ENCODE data around the gene CHN1.

The CHN1 gene

DNA sequence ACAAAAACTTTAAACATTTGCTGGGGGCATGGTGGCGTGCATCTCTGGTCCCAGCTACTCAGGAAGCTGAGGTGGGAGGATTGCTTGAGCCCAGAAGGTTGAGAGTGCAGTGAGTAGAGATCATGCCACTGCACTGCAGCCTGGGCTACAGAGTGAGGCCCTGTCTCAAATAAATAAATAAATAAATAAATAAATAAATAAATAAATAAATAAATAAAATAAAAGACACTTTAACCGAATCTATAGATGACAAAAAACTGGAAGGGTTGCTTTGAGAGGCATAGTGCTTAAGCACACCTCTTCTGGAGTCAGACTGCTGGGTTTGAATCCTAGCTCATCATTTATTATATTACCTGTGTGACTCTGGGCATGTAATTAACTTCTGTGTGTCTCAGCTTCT is 21.2 kb upstream of the CHN1 start:
- no peak overlapping the region for H3K4me3 ChIP-seq (ENCODE audit: low read length)
- no peaks in the 10 kb centered on the region for H3K36me3 ChIP-seq (ENCODE audit: control insufficient read depth, insufficient read depth, low read length)
- no peaks in the 10 kb centered on the region for H3K27me3 ChIP-seq (ENCODE audit: control insufficient read depth, insufficient read depth, low read length)
- H3K9ac ChIP-seq (ENCODE audit: low read length) = no peak overlapping the region
- H3K27ac ChIP-seq (ENCODE audit: low read depth, low read length) = no peak overlapping the region
- H3K4me1 ChIP-seq (ENCODE audit: control insufficient read depth, insufficient read depth, low read length) = no peaks in the 10 kb centered on the region

DNA sequence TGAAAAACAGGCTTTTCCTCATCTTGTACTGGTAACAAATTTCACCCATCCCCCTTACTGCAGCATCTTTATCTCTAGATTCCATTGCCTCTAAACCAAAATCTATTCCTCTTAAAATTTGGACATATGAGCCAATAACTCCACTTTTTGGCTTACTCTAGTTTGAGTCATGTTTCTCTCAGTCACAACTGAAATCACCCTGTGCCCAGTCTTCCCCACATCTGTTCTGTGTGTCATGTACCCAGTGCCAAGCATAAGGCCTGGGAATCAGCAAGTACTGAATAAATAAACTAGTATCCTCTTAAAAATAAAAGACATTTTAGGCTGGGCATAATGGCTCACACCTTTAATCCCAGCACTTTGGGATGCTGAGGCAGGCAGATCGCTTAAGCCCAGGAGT is 20.8 kb upstream of the CHN1 start:
- H3K36me3 ChIP-seq (ENCODE audit: control insufficient read depth, insufficient read depth, low read length) = no peaks in the 10 kb centered on the region
- H3K4me1 ChIP-seq (ENCODE audit: control insufficient read depth, insufficient read depth, low read length) = no peaks in the 10 kb centered on the region
- H3K27me3 ChIP-seq (ENCODE audit: control insufficient read depth, insufficient read depth, low read length) = no peaks in the 10 kb centered on the region
- no peak overlapping the region for H3K4me3 ChIP-seq (ENCODE audit: low read length)
- H3K9ac ChIP-seq (ENCODE audit: low read length) = no peak overlapping the region
- H3K27ac ChIP-seq (ENCODE audit: low read depth, low read length) = no peak overlapping the region

DNA sequence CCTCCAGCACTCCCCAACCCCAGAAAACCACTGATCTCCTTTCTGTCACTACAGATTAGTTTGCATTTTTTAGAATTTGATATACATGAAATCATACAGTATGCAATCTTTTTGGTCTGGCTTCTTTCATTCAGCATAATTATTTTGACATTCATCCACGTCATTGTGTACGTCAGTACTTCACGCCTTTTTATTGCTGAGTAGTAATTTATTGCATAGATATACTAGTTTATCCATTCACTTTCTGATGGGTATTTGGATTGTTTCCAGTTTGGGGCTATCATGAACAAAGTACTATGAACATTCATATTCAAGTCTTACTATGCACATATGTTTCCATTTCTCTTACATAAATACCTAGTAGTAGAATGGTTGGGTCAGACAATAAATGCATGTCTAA is 20.1 kb upstream of the CHN1 start:
- no peak overlapping the region for H3K27ac ChIP-seq (ENCODE audit: low read depth, low read length)
- H3K9ac ChIP-seq (ENCODE audit: low read length) = no peak overlapping the region
- no peaks in the 10 kb centered on the region for H3K36me3 ChIP-seq (ENCODE audit: control insufficient read depth, insufficient read depth, low read length)
- H3K4me3 ChIP-seq (ENCODE audit: low read length) = no peak overlapping the region
- H3K4me1 ChIP-seq (ENCODE audit: control insufficient read depth, insufficient read depth, low read length) = no peaks in the 10 kb centered on the region
- no peaks in the 10 kb centered on the region for H3K27me3 ChIP-seq (ENCODE audit: control insufficient read depth, insufficient read depth, low read length)

GRCh38 chr2:175022923-175023322 is 17.7 kb upstream of the CHN1 start:
- Histone ChIP-seq H3K9ac (ENCODE audit: low read length) (no peak overlapping the region), H3K27me3 (ENCODE audit: control insufficient read depth, insufficient read depth, low read length) (no peaks in the 10 kb centered on the region), H3K27ac (ENCODE audit: low read depth, low read length) (no peak overlapping the region), H3K4me3 (ENCODE audit: low read length) (no peak overlapping the region), H3K4me1 (ENCODE audit: control insufficient read depth, insufficient read depth, low read length) (no peaks in the 10 kb centered on the region), H3K36me3 (ENCODE audit: control insufficient read depth, insufficient read depth, low read length) (no peaks in the 10 kb centered on the region)

DNA sequence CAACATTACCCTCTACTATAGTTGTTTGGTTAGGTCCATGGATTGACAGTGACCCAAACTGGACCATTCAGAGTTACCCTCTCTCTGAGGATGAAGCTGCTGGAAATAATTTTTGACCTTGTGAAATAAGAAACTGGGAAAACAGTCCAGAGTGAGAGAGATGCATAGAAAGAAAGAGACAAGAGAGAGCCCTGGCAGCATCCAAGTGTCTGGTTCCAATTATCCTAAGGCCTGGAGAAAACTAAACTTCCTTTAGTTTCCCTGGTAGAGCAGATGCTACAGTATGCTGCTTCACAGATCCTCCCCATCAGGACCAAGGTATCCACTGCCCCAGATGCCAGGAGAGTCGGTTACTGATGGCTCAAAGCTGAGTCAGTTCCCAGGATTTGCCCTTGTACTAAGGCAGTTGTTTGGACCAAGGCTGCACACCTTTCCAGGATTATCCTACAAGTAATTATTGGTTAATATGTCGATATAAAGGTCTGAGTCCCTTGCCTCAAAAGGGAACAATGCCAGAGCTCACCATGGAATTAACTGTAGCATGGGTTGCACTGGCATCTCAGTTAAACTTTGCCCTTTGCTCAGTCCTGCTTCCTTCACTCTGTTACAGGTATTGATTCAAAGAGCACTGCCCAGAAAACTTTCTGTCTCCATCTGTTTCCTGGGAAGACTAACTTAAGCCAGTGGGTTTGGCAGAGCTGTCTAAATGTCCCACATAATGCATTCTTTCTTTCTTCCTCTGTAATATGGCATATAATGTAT is 14.6 kb upstream of the CHN1 start:
- Histone ChIP-seq H3K36me3 (ENCODE audit: control insufficient read depth, insufficient read depth, low read length) (no peaks in the 10 kb centered on the region), H3K9ac (ENCODE audit: low read length) (no peak overlapping the region), H3K4me3 (ENCODE audit: low read length) (no peak overlapping the region), H3K27me3 (ENCODE audit: control insufficient read depth, insufficient read depth, low read length) (no peaks in the 10 kb centered on the region), H3K4me1 (ENCODE audit: control insufficient read depth, insufficient read depth, low read length) (no peaks in the 10 kb centered on the region), H3K27ac (ENCODE audit: low read depth, low read length) (no peak overlapping the region)

GRCh38 chr2:175017618-175018414 is 12.6 kb upstream of the CHN1 start:
- Histone ChIP-seq H3K36me3 (ENCODE audit: control insufficient read depth, insufficient read depth, low read length) (no peaks in the 10 kb centered on the region), H3K27ac (ENCODE audit: low read depth, low read length) (no peak overlapping the region), H3K4me3 (ENCODE audit: low read length) (no peak overlapping the region), H3K27me3 (ENCODE audit: control insufficient read depth, insufficient read depth, low read length) (no peaks in the 10 kb centered on the region), H3K4me1 (ENCODE audit: control insufficient read depth, insufficient read depth, low read length) (no peaks in the 10 kb centered on the region), H3K9ac (ENCODE audit: low read length) (no peak overlapping the region)

- no peaks in the 10 kb centered on the region for H3K36me3 ChIP-seq (ENCODE audit: control insufficient read depth, insufficient read depth, low read length)
- H3K4me3 ChIP-seq (ENCODE audit: low read length) = no peak overlapping the region
- H3K27me3 ChIP-seq (ENCODE audit: control insufficient read depth, insufficient read depth, low read length) = no peaks in the 10 kb centered on the region
- H3K4me1 ChIP-seq (ENCODE audit: control insufficient read depth, insufficient read depth, low read length) = no peaks in the 10 kb centered on the region
- no peak overlapping the region for H3K27ac ChIP-seq (ENCODE audit: low read depth, low read length)
- no peak overlapping the region for H3K9ac ChIP-seq (ENCODE audit: low read length)
These were observed 10.2 kb upstream of the CHN1 start for GRCh38 chr2:175015340-175015739.

GRCh38 chr2:175012516-175012915 is 7.3 kb upstream of the CHN1 start:
- no peaks in the 10 kb centered on the region for H3K27me3 ChIP-seq (ENCODE audit: control insufficient read depth, insufficient read depth, low read length)
- no peak overlapping the region for H3K4me3 ChIP-seq (ENCODE audit: low read length)
- H3K36me3 ChIP-seq (ENCODE audit: control insufficient read depth, insufficient read depth, low read length) = no peaks in the 10 kb centered on the region

DNA sequence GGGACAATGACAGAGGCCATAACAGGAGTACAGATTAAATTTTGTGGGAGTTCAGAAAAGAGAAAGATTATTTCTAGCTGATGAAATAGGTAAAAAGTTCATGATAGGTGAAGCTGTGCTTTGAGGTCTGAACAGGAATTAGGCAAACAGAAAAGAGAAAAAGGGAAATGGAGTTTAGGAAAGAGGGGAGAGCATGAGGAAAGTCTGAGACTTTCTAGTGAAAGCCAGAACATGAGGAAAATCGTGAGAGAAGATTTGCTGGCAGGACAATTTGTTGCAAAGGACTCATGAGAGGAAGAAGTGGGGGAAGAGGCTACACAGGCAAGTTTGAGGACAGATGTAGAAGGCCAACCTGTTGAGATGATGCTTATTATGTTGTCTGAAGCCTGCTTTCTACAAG is 6.3 kb upstream of the CHN1 start:
- Histone ChIP-seq H3K9ac (ENCODE audit: low read length) (no peak overlapping the region), H3K27ac (ENCODE audit: low read depth, low read length) (no peak overlapping the region), H3K4me1 (ENCODE audit: control insufficient read depth, insufficient read depth, low read length) (no peaks in the 10 kb centered on the region), H3K4me3 (ENCODE audit: low read length) (no peak overlapping the region), H3K36me3 (ENCODE audit: control insufficient read depth, insufficient read depth, low read length) (no peaks in the 10 kb centered on the region), H3K27me3 (ENCODE audit: control insufficient read depth, insufficient read depth, low read length) (no peaks in the 10 kb centered on the region)

More at GRCh38 chr2:175012516-175012915, 7.3 kb upstream of the CHN1 start:
- H3K27ac ChIP-seq (ENCODE audit: low read depth, low read length) = no peak overlapping the region
- H3K9ac ChIP-seq (ENCODE audit: low read length) = no peak overlapping the region
- no peaks in the 10 kb centered on the region for H3K4me1 ChIP-seq (ENCODE audit: control insufficient read depth, insufficient read depth, low read length)

DNA sequence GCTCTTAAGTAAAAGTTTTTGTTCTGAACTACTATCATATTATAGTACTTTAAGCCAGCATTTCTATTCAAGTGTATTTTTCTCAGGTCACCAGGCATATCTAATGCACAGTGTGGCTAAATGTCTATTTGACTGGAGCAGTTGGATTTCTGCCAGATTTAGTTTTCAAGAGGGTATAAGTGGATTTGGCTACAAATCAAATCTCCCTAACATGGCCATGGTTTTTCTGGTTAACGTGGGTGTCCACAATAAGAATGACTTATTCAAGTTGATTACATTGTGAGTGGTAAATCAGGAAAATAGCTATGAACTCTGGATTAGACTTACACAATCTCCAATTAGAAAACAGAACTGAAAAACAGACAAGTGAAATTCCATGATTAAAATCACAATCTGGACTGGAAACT is 5.7 kb upstream of the CHN1 start:
- Histone ChIP-seq H3K27me3 (ENCODE audit: control insufficient read depth, insufficient read depth, low read length) (no peaks in the 10 kb centered on the region), H3K36me3 (ENCODE audit: control insufficient read depth, insufficient read depth, low read length) (no peaks in the 10 kb centered on the region), H3K4me1 (ENCODE audit: control insufficient read depth, insufficient read depth, low read length) (peaks cover under 1% of the 10 kb centered on the region), H3K27ac (ENCODE audit: low read depth, low read length) (no peak overlapping the region), H3K9ac (ENCODE audit: low read length) (no peak overlapping the region), H3K4me3 (ENCODE audit: low read length) (no peak overlapping the region)

GRCh38 chr2:175009917-175010621 is 4.9 kb upstream of the CHN1 start:
- Histone ChIP-seq H3K4me3 (ENCODE audit: low read length) (no peak overlapping the region), H3K4me1 (ENCODE audit: control insufficient read depth, insufficient read depth, low read length) (peaks cover 4% of the 10 kb centered on the region), H3K27ac (ENCODE audit: low read depth, low read length) (no peak overlapping the region), H3K27me3 (ENCODE audit: control insufficient read depth, insufficient read depth, low read length) (no peaks in the 10 kb centered on the region), H3K9ac (ENCODE audit: low read length) (no peak overlapping the region), H3K36me3 (ENCODE audit: control insufficient read depth, insufficient read depth, low read length) (no peaks in the 10 kb centered on the region)

- Histone ChIP-seq H3K9ac (ENCODE audit: low read length) (no peak overlapping the region), H3K4me1 (ENCODE audit: control insufficient read depth, insufficient read depth, low read length) (peaks cover 4% of the 10 kb centered on the region), H3K27ac (ENCODE audit: low read depth, low read length) (no peak overlapping the region), H3K27me3 (ENCODE audit: control insufficient read depth, insufficient read depth, low read length) (no peaks in the 10 kb centered on the region), H3K4me3 (ENCODE audit: low read length) (no peak overlapping the region), H3K36me3 (ENCODE audit: control insufficient read depth, insufficient read depth, low read length) (no peaks in the 10 kb centered on the region)
These were observed 3.8 kb upstream of the CHN1 start for GRCh38 chr2:175008801-175009495.
